H9 (cell line): ENCODE results near the gene ZFAND3. TPM values are rescaled to one million over a fixed set of nuclear protein-coding genes. Genes with fewer than 3 reads are reported as not detected.

ENCODE experiments used
- DNase-seq: peaks from one replicate; pipeline ENCODE4 v3.0.0-alpha.2; 2017
- H2AFZ ChIP-seq: one replicate; pipeline ENCODE4 v1.6.1; 2013; ENCODE audit warnings: mild to moderate bottlenecking, low read length, control low read depth, moderate library complexity
- H2AK5ac ChIP-seq: 2 replicates; pipeline ENCODE4 v1.6.1; 2013; ENCODE audit warnings: low read length, control low read depth, mixed read lengths; ENCODE audit not compliant: insufficient read length
- H2BK120ac ChIP-seq: one replicate; pipeline ENCODE4 v1.6.1; 2013; ENCODE audit warnings: low read depth, mild to moderate bottlenecking, low read length, control low read depth, inconsistent platforms; ENCODE audit not compliant: poor library complexity, severe bottlenecking
- H2BK12ac ChIP-seq: 2 replicates; pipeline ENCODE4 v1.6.1; 2013; ENCODE audit warnings: low read length, control low read depth, mixed read lengths, low read depth; ENCODE audit not compliant: insufficient read length
- H2BK15ac ChIP-seq: 2 replicates; pipeline ENCODE4 v1.6.1; 2013; ENCODE audit warnings: low read depth, low read length, control low read depth
- H2BK20ac ChIP-seq: one replicate; pipeline ENCODE4 v1.6.1; 2013; ENCODE audit warnings: low read depth, mild to moderate bottlenecking, low read length, control low read depth, inconsistent platforms; ENCODE audit not compliant: poor library complexity, severe bottlenecking
- H2BK5ac ChIP-seq: 2 replicates; pipeline ENCODE4 v1.6.1; 2013; ENCODE audit warnings: low read length, control low read depth, mixed read lengths; ENCODE audit not compliant: insufficient read length
- H3K14ac ChIP-seq: 2 replicates; pipeline ENCODE4 v1.6.1; 2013; ENCODE audit warnings: low read length, control low read depth; ENCODE audit not compliant: insufficient read depth
- H3K18ac ChIP-seq: 2 replicates; pipeline ENCODE4 v1.6.1; 2013; ENCODE audit warnings: low read depth, mild to moderate bottlenecking, mixed read lengths, low read length, control low read depth; ENCODE audit not compliant: insufficient read length
- H3K23ac ChIP-seq: 2 replicates; pipeline ENCODE4 v1.6.1; 2013; ENCODE audit warnings: low read length, control low read depth, mixed read lengths, low read depth; ENCODE audit not compliant: insufficient read length
- H3K23me2 ChIP-seq: 2 replicates; pipeline ENCODE4 v1.6.1; 2013; ENCODE audit warnings: low read depth, mild to moderate bottlenecking, mixed read lengths, low read length, control low read depth; ENCODE audit not compliant: insufficient read length, poor library complexity, severe bottlenecking
- H3K27ac ChIP-seq: 2 replicates; pipeline ENCODE4 v1.5.1; 2013; ENCODE audit warnings: low read length, control low read depth, mixed read lengths, low read depth; ENCODE audit not compliant: insufficient read length
- H3K27me3 ChIP-seq: 2 replicates; pipeline ENCODE4 v1.6.1; 2013; ENCODE audit warnings: low read length, control low read depth, inconsistent platforms; ENCODE audit not compliant: insufficient read depth
- H3K4ac ChIP-seq: 2 replicates; pipeline ENCODE4 v1.6.1; 2013; ENCODE audit warnings: low read depth, mild to moderate bottlenecking, control low read depth, inconsistent platforms, low read length, moderate library complexity
- H3K4me1 ChIP-seq: 2 replicates; pipeline ENCODE4 v1.6.1; 2013; ENCODE audit warnings: low read length, control low read depth, inconsistent platforms; ENCODE audit not compliant: insufficient read depth
- H3K4me2 ChIP-seq: 2 replicates; pipeline ENCODE4 v1.6.1; 2013; ENCODE audit warnings: low read length, control low read depth, mixed read lengths; ENCODE audit not compliant: insufficient read length, insufficient read depth
- H3K56ac ChIP-seq: 2 replicates; pipeline ENCODE4 v1.6.1; 2013; ENCODE audit warnings: low read depth, mild to moderate bottlenecking, mixed read lengths, low read length, control low read depth; ENCODE audit not compliant: insufficient read length
- H3K79me1 ChIP-seq: 2 replicates; pipeline ENCODE4 v1.6.1; 2013; ENCODE audit warnings: low read depth, mild to moderate bottlenecking, moderate library complexity, low read length, control low read depth, inconsistent platforms; ENCODE audit not compliant: insufficient read depth, poor library complexity, severe bottlenecking
- H3K79me2 ChIP-seq: 2 replicates; pipeline ENCODE4 v1.6.1; 2013; ENCODE audit warnings: low read length, control low read depth, inconsistent platforms; ENCODE audit not compliant: insufficient read depth
- H3K9ac ChIP-seq: 2 replicates; pipeline ENCODE4 v1.6.1; 2013; ENCODE audit warnings: low read length, control low read depth, mixed read lengths; ENCODE audit not compliant: insufficient read length; ENCODE audit errors: extremely low read depth
- H3K9me3 ChIP-seq: one replicate; pipeline ENCODE4 v1.6.1; 2013; ENCODE audit warnings: low read depth, low read length, inconsistent platforms; ENCODE audit not compliant: control insufficient read depth
- H3T11ph ChIP-seq: one replicate; pipeline ENCODE4 v1.6.1; 2013; ENCODE audit warnings: mild to moderate bottlenecking, low read length, control low read depth, inconsistent platforms
- H4K20me1 ChIP-seq: one replicate; pipeline ENCODE4 v1.6.1; 2013; ENCODE audit not compliant: control insufficient read depth, insufficient read length, insufficient read depth
- H4K5ac ChIP-seq: 2 replicates; pipeline ENCODE4 v1.6.1; 2013; ENCODE audit warnings: low read depth, mild to moderate bottlenecking, mixed read lengths, low read length, control low read depth; ENCODE audit not compliant: insufficient read length
- H4K8ac ChIP-seq: replicated peaks from 2 replicates; pipeline ENCODE4 v1.6.1; 2013; ENCODE audit warnings: low read length, control low read depth, mixed read lengths, low read depth; ENCODE audit not compliant: insufficient read length
- H4K91ac ChIP-seq: 2 replicates; pipeline ENCODE4 v1.6.1; 2013; ENCODE audit warnings: low read depth, mild to moderate bottlenecking, moderate library complexity, mixed read lengths, low read length, control low read depth; ENCODE audit not compliant: insufficient read length
- H3K27ac Mint-ChIP-seq, 3 experiments: 2 replicates in 2 of 3; 3 replicates in 1 of 3; pipeline ENCODE4 v1.8.0; 2020 to 2021; ENCODE audit warnings: mixed read lengths in 3 of 3, mild to moderate bottlenecking in 1 of 3, moderate library complexity in 1 of 3
- H3K27me3 Mint-ChIP-seq: 2 replicates; pipeline ENCODE4 v1.8.0; 2021; ENCODE audit warnings: low read depth, mild to moderate bottlenecking, moderate library complexity, mixed read lengths
- H3K36me3 Mint-ChIP-seq, 3 experiments: 2 replicates in 2 of 3; 3 replicates in 1 of 3; pipeline ENCODE4 v1.8.0; 2020 to 2021; ENCODE audit warnings: low read depth in 3 of 3, mixed read lengths in 3 of 3; ENCODE audit not compliant: insufficient read depth in 1 of 3
- H3K4me1 Mint-ChIP-seq, 2 experiments: 2 replicates each; pipeline ENCODE4 v1.8.0; 2020; ENCODE audit warnings: mixed read lengths in 2 of 2
- H3K4me3 Mint-ChIP-seq, 2 experiments: 2 replicates in 1 of 2; 3 replicates in 1 of 2; pipeline ENCODE4 v1.8.0; 2020 to 2021; ENCODE audit warnings: mild to moderate bottlenecking in 2 of 2, mixed read lengths in 2 of 2, moderate library complexity in 1 of 2
- H3K9me3 Mint-ChIP-seq, 2 experiments: 2 replicates in 1 of 2; 3 replicates in 1 of 2; pipeline ENCODE4 v1.8.0; 2020; ENCODE audit warnings: mild to moderate bottlenecking in 2 of 2, mixed read lengths in 2 of 2, moderate library complexity in 1 of 2
- CTCF ChIP-seq: fragments of 200-600 bp; sonication (generic); conservative IDR thresholded peaks from 3 replicates; pipeline ENCODE4 v1.8.0; 2021; ENCODE audit warnings: antibody characterized with exemption, mild to moderate bottlenecking
- WGBS: extraction: QIAGEN DNeasy Blood & Tissue Kit; methylation state at CpG from one replicate; pipeline ENCODE4 v1.1.7; 2013; ENCODE audit warnings: missing lambda C conversion rate, low lambda C conversion rate, mixed read lengths; ENCODE audit not compliant: insufficient read length; ENCODE audit errors: extremely low coverage; 5-methylcytosine and 5-hydroxymethylcytosine counted together
- total RNA-seq: library from RNA; stranded (reverse); gene quantifications from 2 replicates; pipeline ENCODE4 v1.2.1, GENCODE V29; 2021

Gene ZFAND3
- total RNA-seq, 1 experiment from 2014 or later = 57.7 TPM

- H3K18ac ChIP-seq = no peak overlapping the region
- H3K27me3 Mint-ChIP-seq = no peaks in the 10 kb centered on the region; the same call in 1 of the 2 replicates
- H4K8ac ChIP-seq = no peak overlapping the region
- no peaks in the 10 kb centered on the region for H3K9me3 Mint-ChIP-seq
- H3K23ac ChIP-seq = no peak overlapping the region
- no peaks in the 10 kb centered on the region for H3K79me2 ChIP-seq
- no peak overlapping the region for H3K9ac ChIP-seq
- WGBS = no CpG with 5 or more reads among the region's 20 CpGs
- no peak overlapping the region for H2AK5ac ChIP-seq
- H3K23me2 ChIP-seq = no peaks in the 10 kb centered on the region
- H3K27me3 ChIP-seq = no peaks in the 10 kb centered on the region
- no peak for TF ChIP-seq CTCF
- H2AFZ ChIP-seq = no peak overlapping the region
- no peak overlapping the region for H3K27ac Mint-ChIP-seq
- no peaks in the 10 kb centered on the region for H3K9me3 ChIP-seq
- H3K4ac ChIP-seq = no peak overlapping the region
- H2BK20ac ChIP-seq = no peak overlapping the region
- peak; percentile 25 for DNase-seq
- H3K4me2 ChIP-seq = no peak overlapping the region
- no peaks in the 10 kb centered on the region for H3K36me3 Mint-ChIP-seq
- no peak overlapping the region for H3K56ac ChIP-seq
- no peaks in the 10 kb centered on the region for H4K20me1 ChIP-seq
- no peaks in the 10 kb centered on the region for H3K79me1 ChIP-seq
- no peak overlapping the region for H2BK5ac ChIP-seq
- H3T11ph ChIP-seq = no peak overlapping the region
- peaks cover 9% of the 10 kb centered on the region; the same call in 1 of the 2 replicates for H3K4me1 ChIP-seq
- no peak overlapping the region for H3K14ac ChIP-seq
- H2BK15ac ChIP-seq = no peak overlapping the region
- no peak overlapping the region for H3K4me3 Mint-ChIP-seq
- no peak overlapping the region for H2BK12ac ChIP-seq
- H4K5ac ChIP-seq = no peak overlapping the region
- no peak overlapping the region for H3K27ac ChIP-seq
- H3K4me1 Mint-ChIP-seq = peaks cover 39 to 41% of the 10 kb centered on the region in 2 experiments
- no peak overlapping the region for H4K91ac ChIP-seq
- no peak overlapping the region for H2BK120ac ChIP-seq
Observed at GRCh38 chr6:38187811-38188590, 368.5 kb downstream of the ZFAND3 start.
